ENCODE data around the gene DMRT2.
A peak's percentile ranks its signal among the peaks of the same experiment; 100 is the strongest.

The DMRT2 gene

GRCh38 chr9:1046639-1047572 is 3.3 kb upstream of the DMRT2 start:
- Histone ChIP-seq H3K36me3 (ENCODE audit: control insufficient read depth in 2 of 2, insufficient read depth in 2 of 2, low read length in 2 of 2) (no peaks in the 10 kb centered on the region), H3K9ac (ENCODE audit: low read length in 2 of 2) (no peak overlapping the region), H3K4me1 (ENCODE audit: control insufficient read depth, insufficient read depth, low read length) (peaks cover 45% of the 10 kb centered on the region), H3K9me3 (ENCODE audit: control insufficient read depth in 2 of 2, low read length in 2 of 2) (peaks cover 6 to 8% of the 10 kb centered on the region in 2 donors), H3K4me3 (ENCODE audit: low read length in 2 of 2) (peak overlapping the region in 1 of 2 donors; percentile 78), H3K27me3 (ENCODE audit: control insufficient read depth in 1 of 2, insufficient read depth in 2 of 2, low read length in 2 of 2) (peaks cover 78 to 97% of the 10 kb centered on the region in 2 donors), H3K27ac (ENCODE audit: low read length) (no peak overlapping the region)

GRCh38 chr9:1047591-1048230 is 2.4 kb upstream of the DMRT2 start:
- Histone ChIP-seq H3K27me3 (ENCODE audit: control insufficient read depth in 1 of 2, insufficient read depth in 2 of 2, low read length in 2 of 2) (peaks cover 81 to 97% of the 10 kb centered on the region in 2 donors), H3K4me1 (ENCODE audit: control insufficient read depth, insufficient read depth, low read length) (peaks cover 47% of the 10 kb centered on the region), H3K27ac (ENCODE audit: low read length) (no peak overlapping the region), H3K36me3 (ENCODE audit: control insufficient read depth in 2 of 2, insufficient read depth in 2 of 2, low read length in 2 of 2) (no peaks in the 10 kb centered on the region), H3K9me3 (ENCODE audit: control insufficient read depth in 2 of 2, low read length in 2 of 2) (peaks cover 3 to 8% of the 10 kb centered on the region in 2 donors), H3K9ac (ENCODE audit: low read length in 2 of 2) (peak overlapping the region in 1 of 2 donors; percentile 42), H3K4me3 (ENCODE audit: low read length in 2 of 2) (peak overlapping the region; percentile 70 to 78)

GRCh38 chr9:1048231-1048619 is 1.9 kb upstream of the DMRT2 start:
- peak overlapping the region in 1 of 2 donors; percentile 42 for H3K9ac ChIP-seq (ENCODE audit: low read length in 2 of 2)
- no peak overlapping the region for H3K27ac ChIP-seq (ENCODE audit: low read length)
- H3K4me3 ChIP-seq (ENCODE audit: low read length in 2 of 2), result peak overlapping the region; percentile 70 to 78
- peaks cover 51% of the 10 kb centered on the region for H3K4me1 ChIP-seq (ENCODE audit: control insufficient read depth, insufficient read depth, low read length)
- peaks cover 3 to 8% of the 10 kb centered on the region in 2 donors for H3K9me3 ChIP-seq (ENCODE audit: control insufficient read depth in 2 of 2, low read length in 2 of 2)
- peaks cover 83 to 97% of the 10 kb centered on the region in 2 donors for H3K27me3 ChIP-seq (ENCODE audit: control insufficient read depth in 1 of 2, insufficient read depth in 2 of 2, low read length in 2 of 2)
- no peaks in the 10 kb centered on the region for H3K36me3 ChIP-seq (ENCODE audit: control insufficient read depth in 2 of 2, insufficient read depth in 2 of 2, low read length in 2 of 2)

DNA sequence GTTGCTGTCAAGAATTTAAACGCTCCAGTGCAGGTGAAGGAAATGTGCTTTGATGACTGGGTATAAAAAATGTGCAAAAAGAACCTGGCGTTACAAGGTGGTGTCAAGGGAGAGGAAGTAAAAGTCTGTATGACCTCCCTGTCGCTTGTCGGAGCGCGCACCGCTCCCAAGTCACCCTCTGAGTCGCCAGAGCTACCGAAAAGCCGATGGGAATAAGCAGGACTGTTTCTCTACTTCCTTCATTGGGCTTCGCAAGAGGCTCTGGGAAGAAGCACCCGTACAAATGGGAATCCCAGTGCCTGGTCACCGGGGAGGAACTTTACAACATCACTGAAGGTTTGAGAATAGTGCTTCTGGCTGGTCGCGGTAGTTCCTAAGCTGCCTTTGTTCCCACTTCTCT is 1.3 kb upstream of the DMRT2 start:
- H3K27me3 ChIP-seq (ENCODE audit: control insufficient read depth in 1 of 2, insufficient read depth in 2 of 2, low read length in 2 of 2), result peaks cover 83 to 97% of the 10 kb centered on the region in 2 donors
- no peaks in the 10 kb centered on the region for H3K36me3 ChIP-seq (ENCODE audit: control insufficient read depth in 2 of 2, insufficient read depth in 2 of 2, low read length in 2 of 2)
- H3K4me1 ChIP-seq (ENCODE audit: control insufficient read depth, insufficient read depth, low read length), result peaks cover 51% of the 10 kb centered on the region
- H3K9ac ChIP-seq (ENCODE audit: low read length in 2 of 2), result no peak overlapping the region
- H3K27ac ChIP-seq (ENCODE audit: low read length), result no peak overlapping the region
- H3K9me3 ChIP-seq (ENCODE audit: control insufficient read depth in 2 of 2, low read length in 2 of 2), result peaks cover 3 to 7% of the 10 kb centered on the region in 2 donors
- H3K4me3 ChIP-seq (ENCODE audit: low read length in 2 of 2), result peak overlapping the region; percentile 70 to 78

- H3K4me1 ChIP-seq (ENCODE audit: control insufficient read depth, insufficient read depth, low read length), result peaks cover 49% of the 10 kb centered on the region
- H3K4me3 ChIP-seq (ENCODE audit: low read length in 2 of 2), result peak overlapping the region in 1 of 2 donors; percentile 57
- H3K9ac ChIP-seq (ENCODE audit: low read length in 2 of 2), result no peak overlapping the region
- H3K9me3 ChIP-seq (ENCODE audit: control insufficient read depth in 2 of 2, low read length in 2 of 2), result peaks cover 3 to 10% of the 10 kb centered on the region in 2 donors
- peaks cover 83 to 96% of the 10 kb centered on the region in 2 donors for H3K27me3 ChIP-seq (ENCODE audit: control insufficient read depth in 1 of 2, insufficient read depth in 2 of 2, low read length in 2 of 2)
- no peaks in the 10 kb centered on the region for H3K36me3 ChIP-seq (ENCODE audit: control insufficient read depth in 2 of 2, insufficient read depth in 2 of 2, low read length in 2 of 2)
- no peak overlapping the region for H3K27ac ChIP-seq (ENCODE audit: low read length)
Observed at GRCh38 chr9:1049641-1050040, 516 bp upstream of the DMRT2 start.

DNA sequence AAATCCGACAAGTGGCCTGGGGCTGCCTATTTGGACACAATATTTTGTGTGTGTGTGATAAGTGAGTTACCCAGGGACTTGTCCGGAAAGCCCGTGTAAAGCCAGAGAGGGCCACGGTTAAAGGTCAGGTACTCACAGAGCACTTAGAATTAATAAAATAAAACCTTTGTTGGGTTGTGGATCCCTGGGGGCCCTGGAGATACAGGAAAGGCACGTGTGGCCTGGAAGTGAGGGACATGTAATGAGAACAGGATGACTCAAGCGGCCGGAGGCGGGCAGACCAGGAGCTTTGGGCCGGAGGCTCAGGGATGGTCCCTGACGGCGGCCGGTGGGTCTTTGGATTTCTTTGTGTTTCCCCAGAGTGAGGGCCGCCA is 1.0 kb downstream of the DMRT2 start:
- Histone ChIP-seq H3K4me1 (ENCODE audit: control insufficient read depth, insufficient read depth, low read length) (peaks cover 43% of the 10 kb centered on the region), H3K36me3 (ENCODE audit: control insufficient read depth in 2 of 2, insufficient read depth in 2 of 2, low read length in 2 of 2) (no peaks in the 10 kb centered on the region), H3K27me3 (ENCODE audit: control insufficient read depth in 1 of 2, insufficient read depth in 2 of 2, low read length in 2 of 2) (peaks cover 74 to 90% of the 10 kb centered on the region in 2 donors), H3K9ac (ENCODE audit: low read length in 2 of 2) (no peak overlapping the region), H3K9me3 (ENCODE audit: control insufficient read depth in 2 of 2, low read length in 2 of 2) (peaks cover 3 to 10% of the 10 kb centered on the region in 2 donors), H3K4me3 (ENCODE audit: low read length in 2 of 2) (peak overlapping the region in 1 of 2 donors; percentile 63), H3K27ac (ENCODE audit: low read length) (no peak overlapping the region)

GRCh38 chr9:1051584-1052275 is 1.6 kb downstream of the DMRT2 start:
- H3K36me3 ChIP-seq (ENCODE audit: control insufficient read depth in 2 of 2, insufficient read depth in 2 of 2, low read length in 2 of 2), result no peaks in the 10 kb centered on the region
- peaks cover 75 to 90% of the 10 kb centered on the region in 2 donors for H3K27me3 ChIP-seq (ENCODE audit: control insufficient read depth in 1 of 2, insufficient read depth in 2 of 2, low read length in 2 of 2)
- peaks cover 42% of the 10 kb centered on the region for H3K4me1 ChIP-seq (ENCODE audit: control insufficient read depth, insufficient read depth, low read length)
- peak overlapping the region in 1 of 2 donors; percentile 63 for H3K4me3 ChIP-seq (ENCODE audit: low read length in 2 of 2)
- H3K9ac ChIP-seq (ENCODE audit: low read length in 2 of 2), result no peak overlapping the region
- peaks cover 3 to 10% of the 10 kb centered on the region in 2 donors for H3K9me3 ChIP-seq (ENCODE audit: control insufficient read depth in 2 of 2, low read length in 2 of 2)
- H3K27ac ChIP-seq (ENCODE audit: low read length), result no peak overlapping the region

GRCh38 chr9:1052365-1053281 is 2.5 kb downstream of the DMRT2 start:
- Histone ChIP-seq H3K27ac (ENCODE audit: low read length) (no peak overlapping the region), H3K9ac (ENCODE audit: low read length in 2 of 2) (no peak overlapping the region), H3K4me3 (ENCODE audit: low read length in 2 of 2) (peak overlapping the region in 1 of 2 donors; percentile 63), H3K27me3 (ENCODE audit: control insufficient read depth in 1 of 2, insufficient read depth in 2 of 2, low read length in 2 of 2) (peaks cover 66 to 82% of the 10 kb centered on the region in 2 donors), H3K4me1 (ENCODE audit: control insufficient read depth, insufficient read depth, low read length) (peaks cover 33% of the 10 kb centered on the region), H3K9me3 (ENCODE audit: control insufficient read depth in 2 of 2, low read length in 2 of 2) (peaks cover 3 to 10% of the 10 kb centered on the region in 2 donors), H3K36me3 (ENCODE audit: control insufficient read depth in 2 of 2, insufficient read depth in 2 of 2, low read length in 2 of 2) (no peaks in the 10 kb centered on the region)

DNA sequence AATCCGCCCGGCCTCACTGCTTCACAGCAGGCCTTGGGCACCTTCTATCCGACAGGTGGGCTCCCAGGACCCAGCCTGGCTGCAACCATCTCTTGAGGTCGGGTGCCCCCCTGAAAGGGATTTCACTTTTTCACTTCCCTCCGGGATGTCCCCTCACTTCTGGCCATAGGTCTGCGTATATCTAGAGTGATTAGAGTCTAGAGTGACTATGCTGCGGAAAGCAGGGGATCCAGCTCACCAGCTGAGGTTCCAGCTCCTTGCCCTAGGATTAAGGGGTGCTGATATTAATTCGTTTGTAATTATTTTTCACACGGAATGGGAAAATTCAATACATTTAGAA is 3.1 kb downstream of the DMRT2 start:
- Histone ChIP-seq H3K9me3 (ENCODE audit: control insufficient read depth in 2 of 2, low read length in 2 of 2) (peaks cover 3 to 10% of the 10 kb centered on the region in 2 donors), H3K27me3 (ENCODE audit: control insufficient read depth in 1 of 2, insufficient read depth in 2 of 2, low read length in 2 of 2) (peaks cover 60 to 76% of the 10 kb centered on the region in 2 donors), H3K4me3 (ENCODE audit: low read length in 2 of 2) (no peak overlapping the region), H3K9ac (ENCODE audit: low read length in 2 of 2) (no peak overlapping the region), H3K36me3 (ENCODE audit: control insufficient read depth in 2 of 2, insufficient read depth in 2 of 2, low read length in 2 of 2) (no peaks in the 10 kb centered on the region), H3K27ac (ENCODE audit: low read length) (no peak overlapping the region), H3K4me1 (ENCODE audit: control insufficient read depth, insufficient read depth, low read length) (peaks cover 29% of the 10 kb centered on the region)
